HG03558 (cell line): Measurements from ENCODE around the gene SIPA1L3.

Source experiments
- ATAC-seq: cut with Tn5 transposase; IDR thresholded peaks from one replicate; pipeline ENCODE4 v1.9.1; 2021; ENCODE audit warnings: moderate number of reproducible peaks; ENCODE audit not compliant: unreplicated experiment; ENCODE audit errors: extremely low read depth

Gene SIPA1L3

DNA sequence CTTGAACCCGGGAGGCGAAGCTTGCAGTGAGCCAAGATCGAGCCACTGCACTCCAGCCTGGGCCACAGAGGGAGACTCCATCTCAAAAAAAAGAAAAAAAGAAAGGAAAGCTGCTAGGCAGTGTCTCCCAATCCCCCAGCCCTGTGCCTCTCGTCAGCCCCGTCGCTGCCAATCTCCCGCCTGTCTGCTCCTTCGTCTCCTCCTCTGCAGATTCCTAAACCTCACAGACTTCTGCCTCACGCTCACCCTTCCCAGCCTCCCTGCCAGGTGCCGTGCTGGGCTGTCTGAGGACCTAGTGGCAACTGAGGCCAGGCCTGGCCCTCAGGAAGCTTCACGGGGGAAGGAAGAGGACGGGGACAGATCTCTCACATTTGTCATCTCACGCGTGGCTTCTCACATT, 295.5 kb downstream of the SIPA1L3 start:
- no peak for ATAC-seq

DNA sequence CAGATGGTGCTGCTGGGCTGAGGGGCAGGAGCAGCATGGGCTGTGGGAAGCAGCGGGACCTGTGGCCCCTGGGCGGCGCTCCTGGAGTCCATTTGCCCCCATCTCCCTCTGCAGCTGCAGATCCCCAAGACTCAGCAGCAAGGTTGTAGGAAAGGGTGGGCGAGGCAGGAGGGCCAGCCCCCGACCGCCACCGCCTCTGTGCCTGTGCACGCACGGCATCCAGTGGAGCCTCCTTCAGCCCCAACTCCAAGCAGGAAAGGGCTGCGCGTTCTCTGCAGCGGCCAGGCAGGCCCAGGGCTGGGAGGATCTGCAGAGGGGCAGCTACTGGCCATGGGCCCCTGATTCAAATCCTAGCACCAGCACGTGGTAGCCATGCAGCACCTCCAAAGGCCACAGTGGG, 296.2 kb downstream of the SIPA1L3 start:
- ATAC-seq = no peak

DNA sequence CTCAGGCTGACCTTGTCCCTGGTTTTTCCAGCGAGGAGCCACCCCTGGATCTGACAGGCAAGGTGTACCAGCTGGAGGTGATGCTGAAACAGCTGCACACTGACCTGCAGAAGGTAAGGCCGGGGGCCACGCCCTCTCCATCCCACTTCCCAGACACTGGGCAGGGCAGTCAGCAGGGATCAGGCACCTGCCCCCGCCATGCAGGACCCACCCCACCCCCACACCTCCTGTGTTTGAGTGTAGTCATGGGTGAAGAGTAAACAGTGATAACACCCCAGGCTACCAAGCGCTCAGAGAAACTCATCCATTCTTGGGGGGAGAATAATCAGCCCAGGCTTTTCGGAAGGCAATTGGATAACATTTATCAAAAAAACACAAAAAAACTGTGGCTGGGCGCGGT, 297.1 kb downstream of the SIPA1L3 start:
- ATAC-seq = no peak

DNA sequence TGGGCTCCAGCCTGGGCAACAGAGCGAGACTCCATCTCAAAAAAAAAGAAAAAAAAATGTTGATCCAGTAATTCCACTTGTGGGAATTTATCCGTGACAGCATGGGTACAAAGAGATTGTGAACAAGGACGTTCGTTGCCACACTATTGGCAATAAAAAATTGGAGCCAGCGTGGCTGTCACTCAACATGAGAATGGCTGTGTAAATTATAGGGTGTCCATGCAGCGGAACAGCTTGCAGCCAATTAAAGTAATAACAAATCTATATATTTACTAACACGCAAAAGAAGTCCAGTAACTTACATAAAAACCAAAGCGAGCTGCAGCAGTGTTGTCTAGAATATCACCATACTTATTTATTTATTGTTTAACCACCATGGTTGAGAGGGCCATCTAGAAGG, 297.7 kb downstream of the SIPA1L3 start:
- no peak for ATAC-seq

DNA sequence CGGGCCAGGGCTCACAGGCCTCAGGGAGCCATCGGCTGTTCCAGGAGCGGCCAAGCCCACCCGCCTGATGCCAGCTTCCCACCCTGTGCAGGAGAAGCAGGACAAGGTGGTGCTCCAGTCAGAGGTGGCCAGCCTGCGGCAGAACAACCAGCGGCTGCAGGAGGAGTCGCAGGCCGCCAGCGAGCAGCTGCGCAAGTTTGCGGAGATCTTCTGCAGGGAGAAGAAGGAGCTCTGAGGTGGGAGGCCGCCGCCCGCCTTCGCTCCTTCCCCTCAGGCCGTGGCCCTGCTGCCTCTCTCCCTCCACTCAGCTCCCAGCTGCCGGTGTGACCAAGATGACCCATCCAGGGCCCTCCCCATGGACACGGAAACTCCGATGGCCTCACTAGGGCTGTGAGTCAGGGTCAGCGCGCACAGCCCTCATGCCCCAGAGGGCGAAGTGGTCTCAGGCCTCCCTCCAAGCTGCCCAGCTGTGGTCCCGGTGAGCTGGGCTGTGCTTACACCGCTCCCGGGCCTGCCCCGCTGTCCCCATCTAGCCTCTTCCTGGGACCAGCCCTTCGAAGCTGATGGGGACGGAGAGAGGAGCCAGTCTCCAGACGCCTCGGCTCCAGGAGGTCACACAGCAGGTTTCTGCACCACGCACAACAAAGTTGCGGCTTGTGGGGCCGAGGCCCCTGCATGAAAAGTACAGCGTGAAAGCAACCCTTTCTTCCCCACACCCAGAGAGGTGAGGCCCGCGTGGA, 299.2 kb downstream of the SIPA1L3 start:
- no peak for ATAC-seq

DNA sequence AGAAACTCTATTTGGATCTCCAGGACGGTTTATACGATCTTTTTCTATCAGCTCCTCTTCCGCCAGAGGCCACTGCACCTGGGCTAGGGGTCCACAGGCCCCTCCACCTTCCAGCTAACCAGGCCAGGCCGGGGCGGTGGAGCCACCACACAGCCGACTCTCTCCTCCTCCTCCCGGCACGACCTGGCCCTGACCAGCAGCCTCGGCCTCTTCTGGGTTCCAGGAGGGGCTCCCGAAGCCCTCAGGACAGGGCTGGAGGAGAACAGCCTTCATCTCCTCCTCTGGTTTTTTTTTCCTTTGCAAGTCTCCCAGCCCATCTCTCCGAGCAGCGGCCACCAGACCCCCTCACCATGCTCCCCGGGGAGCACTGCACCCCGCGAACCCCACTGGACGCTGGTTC, 299.9 kb downstream of the SIPA1L3 start:
- ATAC-seq = no peak

DNA sequence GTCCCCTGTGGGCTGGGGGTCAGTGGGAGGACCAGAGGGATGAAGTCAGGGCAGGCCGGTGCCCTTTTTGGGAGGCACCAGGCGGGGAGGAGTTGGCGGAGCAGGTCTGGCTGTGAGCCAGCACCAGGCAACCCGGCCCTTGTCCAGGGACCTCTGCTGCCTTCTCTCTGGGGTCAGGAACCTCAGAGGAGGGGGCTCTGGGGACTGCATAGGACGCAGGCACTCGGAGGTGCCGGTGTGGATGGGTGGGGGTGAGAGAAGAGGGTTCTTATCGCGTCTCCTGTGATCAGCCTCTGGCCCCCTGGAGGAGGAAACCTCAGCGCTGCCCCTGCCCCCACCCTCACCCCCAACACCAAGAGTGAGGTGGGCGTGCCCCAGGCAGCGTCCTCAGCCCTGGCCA, 300.5 kb downstream of the SIPA1L3 start:
- ATAC-seq = no peak

DNA sequence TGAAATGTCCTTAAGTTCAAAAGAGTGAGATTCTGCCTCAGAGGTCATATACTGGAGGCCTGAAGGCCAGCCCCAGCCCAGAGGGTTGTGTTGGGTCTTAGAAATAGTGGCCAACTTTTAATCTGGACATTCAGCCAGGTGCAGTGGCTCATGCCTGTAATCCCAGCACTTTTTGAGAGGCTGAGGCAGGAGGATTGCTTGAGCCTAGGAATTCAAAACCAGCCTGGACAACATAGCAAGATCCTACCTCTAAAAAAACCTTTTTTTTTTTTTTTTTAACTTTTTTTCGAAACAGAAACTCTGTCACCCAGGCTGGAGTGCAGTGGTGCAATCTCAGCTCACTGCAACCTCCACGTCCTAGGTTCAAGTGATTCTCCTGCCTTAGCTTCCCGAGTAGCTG, 301.6 kb downstream of the SIPA1L3 start:
- no peak for ATAC-seq

DNA sequence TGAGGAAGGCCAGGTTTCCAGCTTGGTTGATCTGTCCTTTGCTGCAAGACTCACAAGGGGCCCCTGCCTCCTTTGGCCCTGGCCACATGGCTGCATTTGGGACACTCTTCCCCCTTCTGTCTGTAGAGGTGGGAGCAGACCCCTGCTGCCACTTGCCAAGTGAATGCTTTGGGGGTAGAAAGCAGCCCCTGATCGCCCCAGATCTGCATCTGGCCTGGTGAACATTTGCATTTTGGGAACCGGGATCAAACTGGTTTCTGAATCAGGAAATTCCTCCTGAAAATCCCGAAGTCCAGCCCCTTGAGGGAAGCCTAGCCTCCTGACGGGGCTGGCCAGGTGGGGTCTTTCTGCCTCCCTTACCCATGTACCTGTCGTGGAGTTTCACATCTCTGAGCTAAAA, 302.1 kb downstream of the SIPA1L3 start:
- no peak for ATAC-seq

DNA sequence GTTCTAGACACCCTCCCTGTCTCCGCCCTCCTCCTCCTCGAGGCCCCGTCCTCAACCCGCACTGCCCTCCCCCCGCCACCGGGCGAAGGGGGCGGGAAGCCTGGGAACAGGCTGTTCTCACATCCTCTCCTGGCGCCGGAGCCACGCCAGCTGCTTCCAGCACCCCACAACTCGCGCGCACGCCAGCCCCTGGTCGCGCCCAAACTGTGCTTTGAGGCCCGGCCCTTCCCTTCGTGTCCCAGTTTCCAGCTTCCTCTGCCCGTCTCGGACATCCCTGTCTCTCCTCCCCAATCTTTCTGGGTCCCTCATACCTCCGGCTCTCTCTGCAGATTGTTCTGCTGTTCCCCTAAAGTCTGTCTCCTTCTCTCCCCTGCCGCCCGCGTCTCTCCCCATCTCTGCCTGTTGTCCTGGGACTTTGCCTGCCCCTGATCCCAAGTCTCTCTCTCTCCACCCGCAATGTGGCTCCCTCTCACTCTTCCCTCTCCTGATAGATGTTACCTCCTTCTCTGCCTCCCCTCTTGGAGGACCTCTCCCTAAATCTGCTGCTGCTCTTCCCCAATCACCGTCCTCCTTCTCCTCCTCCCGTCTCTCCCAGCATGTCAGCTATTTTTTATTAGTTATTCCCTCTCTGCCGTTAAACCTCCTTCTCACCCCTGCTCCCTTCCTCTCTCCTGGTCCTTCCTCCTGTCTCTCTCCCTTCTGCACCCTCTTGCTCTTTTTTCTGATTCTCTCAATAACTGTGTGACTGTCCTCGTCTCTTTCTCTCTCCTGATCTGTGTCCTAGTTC, 302.9 kb downstream of the SIPA1L3 start:
- ATAC-seq = no peak

DNA sequence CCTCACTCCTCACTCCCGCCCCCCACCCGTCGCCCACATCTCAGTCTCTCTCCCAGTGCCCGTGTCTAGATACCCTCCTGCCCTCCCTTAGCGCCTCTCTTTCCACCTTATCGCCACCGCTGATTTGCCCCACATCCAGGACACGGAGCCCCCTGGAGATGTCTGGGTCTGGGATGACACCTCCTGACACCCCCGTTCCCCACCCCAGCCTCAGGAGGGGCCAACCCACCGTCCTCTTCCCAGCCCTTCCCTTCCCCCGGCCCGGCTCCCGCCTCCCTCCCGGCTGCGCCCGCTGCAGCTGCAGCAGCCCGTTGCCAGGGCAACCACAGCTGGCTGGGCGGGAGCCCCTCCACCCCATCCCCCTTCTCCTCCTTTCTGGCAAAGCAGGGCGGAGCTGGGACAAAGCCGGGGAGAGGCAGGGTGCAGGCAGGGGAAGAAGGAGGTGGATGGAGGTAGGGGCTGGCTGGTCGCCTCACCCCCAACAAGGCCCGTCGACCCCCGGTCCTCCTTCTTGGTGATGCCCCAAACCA, 303.5 kb downstream of the SIPA1L3 start:
- ATAC-seq = no peak

DNA sequence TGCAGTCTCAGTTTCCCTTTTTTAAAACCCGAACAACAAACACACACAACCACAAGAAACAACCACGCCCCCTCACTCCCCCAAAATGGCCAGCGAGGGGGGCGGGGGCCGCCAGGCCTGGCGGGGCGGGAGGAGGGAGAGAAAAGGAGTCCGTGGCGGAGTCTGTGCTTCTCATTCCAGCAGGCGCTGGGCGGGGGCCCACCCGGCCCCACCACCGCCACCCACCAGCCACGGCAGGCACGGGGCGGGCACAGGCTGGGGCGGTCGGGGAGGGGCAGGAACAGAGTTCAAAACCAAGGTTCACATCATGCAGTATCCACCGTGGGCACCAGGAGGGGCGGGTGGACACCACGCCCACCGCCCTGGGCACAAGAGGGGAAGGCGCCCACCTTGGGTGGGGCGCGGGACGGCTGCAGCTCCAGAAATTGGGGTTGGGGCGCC, 304.2 kb downstream of the SIPA1L3 start:
- no peak for ATAC-seq

DNA sequence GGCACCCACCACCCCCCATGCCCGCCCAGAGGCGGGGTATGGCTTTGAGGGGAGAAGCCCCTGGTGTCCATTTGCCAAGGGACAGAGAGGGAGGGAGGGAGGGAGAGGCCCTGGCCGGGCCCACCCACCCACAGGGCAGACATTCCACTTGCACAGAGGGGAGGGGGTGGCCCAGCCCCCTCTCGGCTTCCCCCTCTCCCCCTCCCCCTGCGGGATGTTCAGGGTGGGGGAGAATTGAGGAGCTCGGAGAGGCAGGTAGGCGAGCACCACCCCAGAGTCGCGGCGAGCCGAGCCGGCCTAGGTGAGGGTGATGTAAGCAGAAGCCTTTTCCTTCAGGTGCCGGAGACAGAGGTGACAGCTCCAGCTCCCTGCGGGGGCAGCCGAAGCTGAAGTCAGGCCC, 304.8 kb downstream of the SIPA1L3 start:
- ATAC-seq = no peak

DNA sequence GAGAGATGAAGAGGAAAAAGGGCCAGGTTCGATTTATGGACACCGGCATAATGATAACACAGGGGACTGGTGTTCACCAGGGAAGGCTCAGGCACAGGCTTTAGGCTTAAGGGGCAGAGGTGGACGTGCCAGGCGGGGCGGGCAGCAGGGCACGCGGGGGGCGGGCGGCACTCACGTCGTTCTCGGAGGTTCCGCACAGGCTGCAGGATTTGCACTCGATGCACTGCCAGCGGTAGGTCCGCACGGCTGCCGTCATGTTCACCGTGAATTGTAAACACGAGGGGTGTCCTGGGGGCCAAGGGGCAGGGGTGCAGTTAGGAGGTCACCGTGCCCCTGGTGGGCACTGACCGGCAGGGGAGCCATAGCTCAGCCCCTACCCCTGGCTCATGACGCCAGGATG, 306.5 kb downstream of the SIPA1L3 start:
- ATAC-seq = no peak

DNA sequence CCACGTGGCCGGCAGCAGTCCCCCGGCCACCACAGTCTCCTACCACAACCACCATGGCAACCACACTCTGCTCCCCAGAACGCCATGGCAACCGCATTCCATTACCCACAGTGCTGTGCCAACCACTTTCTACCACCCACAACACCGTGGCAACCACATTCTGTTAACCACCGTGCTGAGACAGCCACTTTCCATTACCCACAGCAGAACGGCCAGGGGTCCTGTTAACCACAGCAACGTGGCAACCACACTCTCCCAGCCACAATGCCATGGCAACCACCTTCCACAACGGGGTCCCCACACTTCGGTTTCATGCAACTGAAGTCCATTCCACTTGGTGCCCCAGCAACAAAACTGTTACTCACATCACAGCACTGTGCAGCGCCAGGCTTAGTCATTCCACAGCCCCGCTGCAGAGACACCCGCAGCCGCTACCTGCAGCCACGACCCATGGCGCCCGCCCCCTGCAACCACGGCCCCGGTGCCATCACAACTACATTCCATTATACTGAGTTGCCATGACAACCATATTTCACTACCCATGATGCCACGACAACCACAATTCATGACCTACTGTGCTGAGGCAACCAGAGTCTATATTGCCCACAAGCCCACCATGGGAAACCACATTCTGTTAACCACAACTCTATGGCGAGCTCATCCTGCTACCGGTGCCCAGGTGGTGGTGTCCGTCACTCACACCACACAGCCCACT, 307.1 kb downstream of the SIPA1L3 start:
- ATAC-seq = no peak

DNA sequence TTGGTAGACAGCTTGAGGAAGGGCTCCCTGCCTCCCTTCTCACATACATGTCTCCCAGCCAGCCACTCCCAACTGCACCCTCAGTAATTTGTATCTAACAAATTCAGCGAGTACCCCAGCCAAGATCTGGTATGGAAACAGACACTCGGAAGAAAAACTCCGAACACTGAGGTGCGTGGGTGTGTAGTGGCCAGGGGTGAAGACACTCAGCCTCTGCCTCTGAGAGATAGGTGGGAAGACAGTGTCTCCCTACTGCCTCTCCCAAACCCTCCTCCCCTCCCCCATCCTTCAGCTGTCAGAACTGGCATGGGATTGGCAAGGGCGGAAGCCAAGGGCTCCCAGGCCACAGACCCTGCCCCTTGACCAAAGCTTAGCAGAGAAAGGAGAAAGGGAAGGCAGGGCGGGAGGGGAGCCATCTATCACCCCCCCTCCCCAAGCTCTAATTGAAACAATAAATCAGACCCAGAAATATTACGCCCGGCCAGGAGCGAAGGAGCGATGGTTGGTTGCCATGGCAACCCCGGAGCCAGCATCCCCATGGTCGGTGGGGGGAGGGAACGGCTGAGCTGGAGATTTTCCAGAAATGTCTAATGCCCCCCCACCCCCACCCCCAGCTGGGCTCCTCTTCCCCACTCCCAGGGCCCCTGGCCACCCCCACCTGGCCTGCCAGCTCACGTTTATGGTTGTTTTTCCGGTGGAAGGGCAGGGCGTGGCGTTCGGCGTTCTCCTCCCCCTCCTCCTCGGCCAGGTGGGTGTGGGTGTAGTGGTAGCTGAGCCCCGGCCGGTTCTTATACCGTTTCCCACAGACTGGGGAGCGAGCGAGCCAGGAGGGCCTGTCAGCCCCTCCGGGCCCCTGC, 310.0 kb downstream of the SIPA1L3 start:
- ATAC-seq = no peak

DNA sequence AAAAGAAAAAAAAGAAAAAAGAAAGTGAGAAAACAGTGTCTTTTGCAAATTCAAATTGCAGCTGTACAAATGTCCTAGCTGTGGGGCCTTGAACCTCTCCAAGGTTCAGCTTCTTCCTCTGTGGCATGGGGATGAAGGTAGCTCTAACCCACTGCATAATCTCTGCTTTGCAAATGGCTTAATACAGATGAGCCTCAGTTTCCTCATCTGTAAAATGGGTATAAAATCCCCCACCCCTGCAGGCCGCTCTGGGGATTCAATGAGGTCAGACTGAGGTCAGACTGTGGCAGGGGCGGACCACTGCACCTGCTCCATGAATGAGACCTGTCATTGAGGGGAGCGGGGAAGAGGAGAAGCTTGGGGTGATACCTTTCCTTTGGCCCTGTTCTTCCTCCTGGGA, 311.2 kb downstream of the SIPA1L3 start:
- no peak for ATAC-seq

DNA sequence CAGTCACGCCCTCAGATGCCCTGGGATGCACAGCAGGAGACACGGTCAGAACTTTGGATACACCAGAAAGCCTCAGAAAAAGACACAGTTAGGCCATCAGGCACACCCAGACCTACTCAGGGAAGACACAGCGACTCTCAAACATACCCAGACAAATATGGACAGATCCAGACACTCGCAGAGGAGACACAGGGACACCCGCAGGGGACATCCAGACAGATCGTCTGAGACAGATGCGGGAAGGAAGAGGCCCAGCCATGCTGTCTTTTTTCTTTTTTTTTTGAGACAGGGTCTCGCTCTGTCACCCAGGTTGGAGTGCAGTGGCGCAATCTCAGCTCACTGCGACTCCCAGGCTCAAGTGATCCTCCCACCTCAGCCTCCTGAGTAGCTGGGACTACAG, 312.2 kb downstream of the SIPA1L3 start:
- no peak for ATAC-seq

DNA sequence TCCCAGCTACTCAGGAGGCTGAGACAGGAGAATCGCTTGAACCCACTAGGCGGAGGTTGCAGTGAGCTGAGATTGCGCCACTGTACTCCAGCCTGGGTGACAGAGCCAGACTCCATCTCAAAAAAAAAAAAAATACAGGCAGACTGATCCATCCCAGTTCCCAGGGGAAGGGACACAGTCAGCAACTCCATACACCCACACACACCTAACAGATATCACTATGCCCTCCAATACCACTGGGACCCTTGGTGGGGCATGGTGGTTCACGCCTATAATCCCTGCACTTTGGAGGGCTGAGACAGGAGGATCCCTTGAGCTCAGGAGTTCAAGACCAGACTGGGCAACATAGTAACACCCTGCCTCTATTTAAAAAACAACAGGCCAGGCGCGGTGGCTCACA, 314.4 kb downstream of the SIPA1L3 start:
- no peak for ATAC-seq
